DMS114 treated with DMSO at 0.1 percent for 48 hours (cell line): ENCODE measurements around the gene SLC10A4.

Experiments
- DNase-seq: peaks from one replicate; lab custom pipeline; 2025; ENCODE audit not compliant: unreplicated experiment; lab: John Stamatoyannopoulos, UW

Gene SLC10A4

GRCh38 chr4:48484494-48485168, 1.5 kb downstream of the SLC10A4 start:
- no peak for DNase-seq

GRCh38 chr4:48489683-48490011, 6.5 kb downstream of the SLC10A4 start:
- DNase-seq, result no peak

- DNase-seq, result no peak
Observed at GRCh38 chr4:48490012-48490679, 7.0 kb downstream of the SLC10A4 start, which contains the start of gene ZAR1. ZAR1 (plus strand) TSS chr4:48490252; CDS start chr4:48490292, 40 bp downstream.

GRCh38 chr4:48490680-48491513, 7.8 kb downstream of the SLC10A4 start:
- DNase-seq, result no peak

- DNase-seq, result no peak
Observed at GRCh38 chr4:48491514-48492176, 8.5 kb downstream of the SLC10A4 start.

- no peak for DNase-seq
Observed at GRCh38 chr4:48493452-48494100, 10.4 kb downstream of the SLC10A4 start.

GRCh38 chr4:48495941-48496340, 12.8 kb downstream of the SLC10A4 start:
- DNase-seq, result no peak

- DNase-seq, result no peak
Observed at GRCh38 chr4:48498895-48499294, 15.8 kb downstream of the SLC10A4 start.

GRCh38 chr4:48499551-48500066, 16.5 kb downstream of the SLC10A4 start:
- DNase-seq, result no peak

GRCh38 chr4:48503233-48504025, 20.3 kb downstream of the SLC10A4 start:
- DNase-seq, result no peak

GRCh38 chr4:48504026-48504330, 20.8 kb downstream of the SLC10A4 start:
- DNase-seq, result no peak

GRCh38 chr4:48504352-48504751, 21.2 kb downstream of the SLC10A4 start:
- DNase-seq, result no peak

- DNase-seq, result no peak
Observed at GRCh38 chr4:48506716-48507115, 23.6 kb downstream of the SLC10A4 start.

- DNase-seq, result no peak
Observed at GRCh38 chr4:48509543-48509942, 26.4 kb downstream of the SLC10A4 start.

GRCh38 chr4:48518143-48518542, 35.0 kb downstream of the SLC10A4 start:
- no peak for DNase-seq

GRCh38 chr4:48526406-48526805, 43.3 kb downstream of the SLC10A4 start:
- no peak for DNase-seq

- no peak for DNase-seq
Observed at GRCh38 chr4:48538358-48538757, 55.2 kb downstream of the SLC10A4 start.
